Inflammatory macrophage (primary cell): ENCODE data around the gene PREP.
"Not testable (repeated sequence)": the region's sequence is repeated elsewhere in the genome, so short reads cannot be mapped to it uniquely, and the experiment has no call there.

ENCODE experiments used
- DNase-seq, 2 donors: peaks; one replicate each; pipeline ENCODE4 v3.0.0-alpha.2; 2020 to 2022

The PREP gene

GRCh38 chr6:105338350-105338983 lies 64.4 kb downstream of the PREP start:
- not testable (repeated sequence) for DNase-seq

DNA sequence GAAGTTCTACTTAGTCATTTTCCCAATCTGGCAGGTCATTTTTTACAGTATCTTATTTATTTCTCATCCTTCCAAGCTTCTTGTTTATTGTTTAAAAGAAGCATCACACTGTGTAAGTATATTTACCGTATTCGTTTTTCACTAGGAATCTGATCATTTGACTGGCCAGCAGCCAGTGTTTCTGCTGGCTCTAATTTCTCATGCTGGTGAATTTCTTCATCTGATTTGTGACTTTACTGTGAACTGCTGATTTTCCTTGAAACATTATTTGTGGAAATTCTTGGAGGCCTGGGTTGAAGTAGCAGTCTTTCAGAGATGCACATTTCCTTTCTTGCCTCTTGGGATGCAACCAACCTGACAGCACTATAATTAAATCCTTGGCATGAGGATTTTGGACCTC lies 65.9 kb downstream of the PREP start:
- DNase-seq = no peak

- no peak for DNase-seq
Observed at GRCh38 chr6:105332576-105332975, 70.3 kb downstream of the PREP start.

DNA sequence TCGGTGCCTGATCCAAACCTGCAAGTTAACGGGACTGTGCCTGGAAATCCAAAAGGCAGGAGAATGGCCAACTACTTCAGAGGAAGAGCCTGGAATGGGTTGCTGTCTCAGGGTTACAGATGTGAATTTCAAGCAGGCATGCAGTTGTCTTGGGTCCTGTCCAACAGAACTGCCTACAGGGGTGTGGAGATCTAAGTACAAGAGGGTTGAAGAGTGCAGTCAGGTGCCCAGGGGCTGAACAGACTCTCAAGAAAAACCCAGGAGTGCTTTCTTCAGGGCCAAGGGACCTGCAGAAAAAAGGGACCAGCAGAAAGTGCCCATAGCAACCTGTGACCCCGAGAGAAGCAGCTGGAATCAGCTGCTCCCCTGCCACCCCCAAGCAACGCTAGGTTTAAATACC lies 71.0 kb downstream of the PREP start:
- no peak for DNase-seq

- no peak for DNase-seq
Observed at GRCh38 chr6:105330913-105331312, 72.0 kb downstream of the PREP start.

DNA sequence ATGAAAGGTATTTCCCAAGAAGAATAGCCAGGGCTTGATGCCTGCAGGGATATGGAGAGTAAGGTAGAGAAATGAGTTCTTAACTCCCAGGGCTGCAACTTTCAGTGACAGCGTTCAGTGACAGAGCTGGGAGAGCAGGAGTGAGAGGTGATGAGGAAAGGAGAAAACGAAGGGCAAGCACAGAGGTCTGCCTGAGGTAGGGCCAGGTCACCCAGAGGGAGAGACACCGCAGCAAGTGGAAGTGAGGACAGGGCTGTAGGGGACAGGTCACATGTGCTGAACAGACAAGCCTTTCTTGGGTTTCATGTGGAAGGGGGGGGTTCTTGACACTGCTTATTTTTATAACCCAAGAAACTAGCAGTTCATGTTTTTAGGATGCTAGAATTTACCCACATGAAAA lies 72.5 kb downstream of the PREP start:
- DNase-seq = no peak

GRCh38 chr6:105326833-105327770 lies 75.8 kb downstream of the PREP start:
- DNase-seq = no peak

DNA sequence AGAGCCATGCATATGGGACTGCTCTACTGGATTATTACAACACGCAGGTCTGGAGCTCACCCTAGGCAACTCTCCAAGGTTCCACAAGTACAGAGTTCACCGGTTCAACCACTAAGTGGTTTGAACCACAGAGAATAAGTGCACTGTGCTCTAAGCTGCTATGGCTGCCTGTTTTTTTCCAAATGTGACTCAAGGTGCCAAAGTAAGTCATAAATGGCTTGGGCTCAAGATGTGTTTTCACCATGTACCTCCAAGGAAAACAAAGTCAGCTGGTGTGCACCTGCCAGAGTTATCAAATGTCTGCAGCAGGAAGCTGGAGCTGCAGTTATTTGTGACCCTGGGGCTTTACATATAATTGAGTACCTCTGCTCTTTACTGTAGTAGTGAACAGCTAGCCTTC lies 76.7 kb downstream of the PREP start:
- no peak for DNase-seq

- no peak for DNase-seq
Observed at GRCh38 chr6:105324386-105324950, 78.4 kb downstream of the PREP start.

DNA sequence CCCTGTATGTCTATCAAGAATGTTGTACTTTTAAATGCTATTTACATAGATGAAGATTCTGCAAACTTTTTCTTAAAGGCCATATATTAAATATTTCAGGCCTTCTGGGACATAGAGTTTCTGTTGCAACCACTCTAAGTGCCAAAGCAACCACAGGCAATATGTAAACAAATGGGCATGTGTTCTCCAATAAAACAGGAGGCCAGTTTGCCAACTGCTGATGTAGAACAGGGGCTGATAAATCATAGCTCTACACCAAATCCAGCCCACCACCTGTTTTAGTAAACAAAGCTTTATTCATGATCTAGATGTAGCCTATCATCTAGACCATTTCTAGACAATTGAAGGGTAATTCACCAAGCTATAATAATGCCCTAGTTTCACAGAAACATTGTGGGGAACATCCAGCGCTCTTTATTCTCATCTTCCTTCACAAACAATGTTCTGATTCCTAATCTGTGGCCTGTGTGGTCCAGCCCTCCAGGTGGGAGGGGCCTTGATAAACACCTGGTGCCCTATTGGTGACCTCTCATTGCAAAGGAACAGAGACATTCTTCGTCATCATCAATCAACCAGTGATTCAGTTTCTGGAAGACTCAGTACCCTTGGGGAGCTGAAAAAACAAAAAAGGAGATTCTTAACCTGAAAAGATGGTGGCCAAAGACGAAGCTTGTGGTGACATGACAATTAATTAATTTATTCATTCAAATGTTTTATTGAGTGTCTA lies 80.2 kb downstream of the PREP start:
- no peak for DNase-seq

- DNase-seq = no peak
Observed at GRCh38 chr6:105321728-105322127, 81.2 kb downstream of the PREP start.

DNA sequence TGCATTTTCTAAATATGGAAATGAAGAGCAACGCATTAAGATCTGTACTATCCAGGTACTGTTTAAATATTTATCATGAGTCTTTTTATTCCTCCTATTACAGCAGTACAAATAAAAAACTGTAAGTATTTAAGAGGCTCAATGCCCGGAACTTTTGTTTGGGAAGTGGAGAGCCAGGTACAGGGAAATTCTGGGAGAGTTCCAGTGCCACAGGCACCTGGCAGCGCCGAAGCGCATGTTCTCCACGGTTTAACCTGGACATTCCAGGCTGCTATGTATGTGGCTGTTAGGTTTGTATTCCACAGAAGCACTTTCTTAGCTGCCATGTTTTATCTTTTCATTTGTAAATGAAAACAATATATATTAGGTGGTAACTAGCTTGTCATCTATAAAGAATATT lies 81.7 kb downstream of the PREP start:
- no peak for DNase-seq

- no peak for DNase-seq
Observed at GRCh38 chr6:105320765-105321164, 82.1 kb downstream of the PREP start.

DNA sequence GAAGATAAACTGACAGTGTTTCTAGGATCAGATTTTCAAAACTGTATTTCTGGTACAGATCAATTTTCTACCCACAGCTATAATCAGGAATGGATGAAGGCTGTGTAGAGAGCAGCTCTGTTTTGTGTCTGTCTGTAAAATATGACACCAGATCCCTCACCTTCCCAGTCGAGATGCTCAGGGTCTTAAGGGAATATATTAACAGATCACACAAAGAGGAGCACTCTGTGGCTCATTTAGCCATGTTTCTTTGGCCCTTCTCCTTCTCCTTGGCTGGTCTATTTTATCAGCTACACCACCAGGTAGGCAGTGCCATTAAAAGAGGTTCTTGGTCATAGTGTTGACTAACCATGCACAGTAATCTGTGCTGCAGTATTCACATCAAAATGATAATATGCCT lies 82.6 kb downstream of the PREP start:
- no peak for DNase-seq

GRCh38 chr6:105319331-105319730 lies 83.6 kb downstream of the PREP start:
- DNase-seq = no peak

- DNase-seq = no peak
Observed at GRCh38 chr6:105318660-105319059, 84.2 kb downstream of the PREP start.

GRCh38 chr6:105317607-105318533 lies 85.0 kb downstream of the PREP start:
- DNase-seq = no peak

DNA sequence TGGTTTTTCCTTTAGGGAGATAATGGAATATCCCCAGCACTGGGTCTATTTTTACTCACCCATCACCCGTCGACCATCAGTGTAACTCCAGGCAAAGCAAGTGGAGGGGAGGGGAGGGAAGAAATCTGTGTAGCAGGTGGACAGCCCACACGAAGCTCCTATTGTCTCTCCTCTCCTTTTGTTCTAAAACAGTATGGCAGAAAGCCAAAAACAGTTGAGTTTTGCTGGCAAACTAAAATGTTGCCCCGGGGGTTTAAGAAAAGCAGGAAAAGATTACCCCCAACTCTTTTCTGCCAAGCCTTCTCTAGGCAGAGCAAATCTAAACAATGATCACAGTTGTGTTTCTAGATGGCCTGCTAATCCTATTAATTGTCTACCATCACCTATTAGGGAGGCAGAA lies 89.7 kb downstream of the PREP start:
- no peak for DNase-seq

DNA sequence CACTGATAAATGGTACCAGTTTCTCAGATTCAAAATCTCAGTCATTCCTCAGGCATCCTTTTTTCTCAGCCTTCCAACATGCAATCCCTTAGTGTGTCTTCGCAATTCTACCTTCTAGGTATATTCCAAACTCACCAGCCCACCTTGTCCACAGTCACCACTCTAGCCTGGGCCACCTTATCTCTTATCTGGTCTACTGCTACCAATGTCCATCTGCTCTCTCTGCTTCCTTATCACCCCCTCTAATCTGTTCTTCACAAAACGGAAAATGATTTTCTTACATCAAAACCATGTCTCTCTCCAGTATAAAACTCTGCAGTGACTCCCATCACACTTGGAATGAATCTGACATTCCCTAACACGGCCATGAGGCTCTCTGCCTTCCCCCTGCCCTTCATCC lies 91.9 kb downstream of the PREP start:
- DNase-seq = no peak

GRCh38 chr6:105310371-105310770 lies 92.5 kb downstream of the PREP start:
- no peak for DNase-seq

- DNase-seq = no peak
Observed at GRCh38 chr6:105308840-105309239, 94.0 kb downstream of the PREP start.

DNA sequence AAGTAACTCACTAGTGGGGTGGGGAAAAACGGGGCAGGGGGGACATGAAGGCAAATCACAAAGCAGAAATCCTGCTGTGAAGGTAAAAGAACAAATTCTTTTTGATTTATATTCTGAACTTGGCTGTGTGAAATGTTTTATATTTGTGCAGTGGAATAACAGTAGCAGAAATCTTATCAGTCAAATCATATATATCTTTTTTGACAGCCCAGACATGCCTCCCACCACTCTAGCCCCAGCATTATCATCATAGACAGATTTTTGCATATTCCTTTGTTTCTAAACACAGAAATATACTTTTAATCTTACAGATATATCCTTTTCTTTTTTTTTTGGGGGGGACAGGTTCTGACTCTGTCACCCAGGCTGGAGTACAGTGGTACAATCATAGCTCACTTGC lies 97.4 kb downstream of the PREP start:
- no peak for DNase-seq
